GM13976 (cell line): Measurements from ENCODE around the gene TNS3.

Source experiments
- DNase-seq: peaks from one replicate; pipeline ENCODE4 v3.0.0; 2012; ENCODE audit warnings: low spot score
- CTCF ChIP-seq: IDR thresholded peaks from 2 replicates; pipeline ENCODE4 v1.5.1; 2012; ENCODE audit warnings: borderline replicate concordance, mild to moderate bottlenecking; ENCODE audit not compliant: insufficient read depth; ENCODE audit errors: extremely low read depth, missing control alignments, control extremely low read depth
- in situ Hi-C: fragments of 300-500 bp; cut with MboI; formaldehyde crosslinking; loops from one replicate; pipeline ENCODE4 v1.12.0; 2022; ENCODE audit warnings: low sequenced_read_pairs, mixed read lengths, inconsistent platforms; ENCODE audit not compliant: unreplicated experiment

Gene TNS3

DNA sequence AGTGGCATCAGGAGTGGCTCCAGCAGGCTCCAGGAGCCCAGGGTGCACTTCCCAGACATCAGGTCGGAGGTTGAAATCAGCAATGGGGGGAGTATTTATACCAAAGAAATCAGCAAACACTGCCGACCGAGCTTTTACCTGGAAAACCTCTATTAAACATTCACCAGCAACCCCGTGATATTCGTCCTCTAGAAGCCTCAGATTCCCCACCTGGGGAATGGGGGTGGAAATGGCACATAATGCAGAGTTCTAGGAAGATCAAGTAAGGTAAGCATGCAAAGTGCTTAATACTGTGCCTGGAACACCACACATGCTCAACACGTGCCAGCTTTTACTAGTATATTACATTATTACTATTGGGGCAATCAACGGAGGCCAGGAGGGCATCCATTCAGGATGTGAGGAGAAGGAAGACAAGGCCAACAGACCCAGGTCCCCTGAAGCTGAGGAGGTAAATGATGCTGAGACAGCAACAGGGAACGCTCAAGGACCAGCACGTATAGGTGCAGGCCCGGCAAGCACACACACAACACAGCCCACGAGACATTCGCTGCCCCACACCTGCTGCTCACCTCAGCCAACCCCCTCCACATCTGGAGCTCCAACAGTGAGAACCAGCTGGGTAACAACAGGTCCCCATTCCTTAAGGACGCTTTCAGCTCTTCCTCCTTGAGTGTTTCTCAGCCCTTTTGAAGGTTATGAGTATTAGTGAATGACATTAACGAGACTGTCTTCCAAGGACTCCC, 125.5 kb downstream of the TNS3 start:
- in situ Hi-C loops, result no loop called here
- DNase-seq, result no peak
- TF ChIP-seq CTCF, result no peak

DNA sequence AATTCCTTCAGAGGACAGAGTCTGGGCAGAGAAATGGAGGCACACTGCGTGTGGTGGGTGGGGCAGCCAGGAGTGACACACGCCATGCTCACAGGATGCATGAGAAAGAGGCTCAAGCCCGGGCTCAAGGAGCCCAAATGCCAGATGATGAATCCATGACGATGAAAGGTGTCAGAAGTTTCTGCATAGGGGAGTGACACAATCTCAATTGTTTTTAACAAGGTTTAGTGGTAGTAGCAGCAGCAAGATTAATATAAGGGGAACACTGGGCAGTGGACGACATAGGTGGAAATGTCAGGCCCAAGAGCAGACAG, 126.1 kb downstream of the TNS3 start:
- in situ Hi-C loops, result no loop called here
- no peak for TF ChIP-seq CTCF
- no peak for DNase-seq

DNA sequence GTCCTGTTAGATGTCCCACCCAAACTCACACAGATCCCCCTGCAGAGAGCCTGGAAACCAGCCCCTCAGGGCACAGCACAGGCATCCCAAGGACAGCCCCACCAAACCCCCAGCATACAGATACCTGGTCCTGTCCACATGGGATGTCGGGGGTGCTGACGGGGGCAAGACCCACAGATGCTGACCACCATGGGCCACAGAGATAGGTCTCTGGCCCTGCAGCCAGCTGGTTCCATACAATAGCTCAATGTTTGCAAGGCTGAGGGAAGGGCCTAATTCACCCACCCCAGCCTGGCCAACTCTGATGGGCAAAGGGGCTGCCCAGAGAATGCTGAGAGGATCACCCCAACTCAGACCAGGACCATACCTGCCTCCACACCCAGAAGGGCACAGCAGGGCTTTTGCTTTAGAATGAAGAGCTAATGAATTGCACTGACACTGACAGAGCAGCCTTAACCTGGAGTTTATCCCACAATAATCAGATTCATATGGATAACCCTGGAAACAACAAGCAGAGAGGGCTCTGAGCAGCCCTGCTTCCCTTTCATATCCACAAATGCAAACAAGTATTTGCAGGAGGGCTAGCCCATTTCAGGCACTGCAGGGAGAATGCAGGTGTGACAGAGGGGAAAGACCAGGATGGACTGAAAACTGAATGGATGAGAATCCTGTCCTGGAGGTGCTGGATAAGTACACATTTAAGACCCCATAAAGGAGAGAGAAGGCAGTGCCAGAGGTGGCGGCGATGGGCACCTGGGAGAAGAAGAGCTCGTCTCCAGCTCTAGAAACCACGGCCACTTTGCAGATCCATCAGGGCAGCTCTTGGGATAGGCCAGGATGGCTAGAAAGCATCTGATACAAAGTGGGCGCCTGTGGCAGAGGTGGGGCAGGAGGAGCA, 126.7 kb downstream of the TNS3 start:
- no peak for TF ChIP-seq CTCF
- in situ Hi-C loops, result no loop called here
- no peak for DNase-seq

DNA sequence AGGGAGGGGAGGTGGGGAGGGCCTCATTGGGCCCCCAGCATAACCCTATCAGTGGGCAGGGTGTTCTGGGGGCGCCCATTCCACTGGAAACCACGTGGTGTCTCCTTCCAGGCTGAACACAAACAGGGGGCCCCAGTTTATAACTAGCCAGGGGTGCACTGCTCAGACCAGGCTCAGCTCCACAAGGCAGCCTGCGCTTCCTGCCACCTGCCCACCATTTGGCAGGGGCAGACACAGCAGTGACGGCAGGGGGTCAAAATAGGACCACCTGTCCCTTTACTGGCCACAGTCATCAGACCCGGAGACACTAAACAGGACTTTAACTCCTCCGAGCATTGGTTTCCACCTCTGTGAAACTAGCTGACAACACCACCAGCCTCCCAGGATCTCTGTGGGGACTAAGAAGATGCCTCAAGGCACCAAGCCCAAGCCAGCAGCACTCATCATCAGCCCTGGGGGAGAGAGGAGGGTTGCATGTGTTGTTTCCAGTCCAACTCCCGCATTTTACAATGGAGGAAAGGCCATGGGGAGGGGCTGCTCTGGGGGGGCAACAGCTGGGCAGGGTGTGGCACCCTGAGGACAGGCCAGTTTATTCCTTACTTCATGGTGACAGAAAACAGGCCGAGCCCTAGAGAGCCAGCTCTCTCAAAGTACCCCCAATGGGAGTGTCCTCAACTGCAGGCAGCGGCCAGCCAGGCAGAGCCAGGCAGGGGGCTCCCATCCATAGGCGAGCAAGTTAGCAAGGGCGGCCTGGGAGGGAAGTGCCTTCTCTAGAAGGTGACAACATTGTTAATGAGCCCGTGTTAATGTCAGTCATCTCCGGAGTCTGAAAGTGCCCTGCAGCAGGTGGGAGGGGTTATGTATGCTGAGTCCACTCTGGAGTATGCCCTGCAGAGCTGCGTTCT, 127.6 kb downstream of the TNS3 start:
- no peak for DNase-seq
- in situ Hi-C loops, result no loop called here
- TF ChIP-seq CTCF, result no peak

- DNase-seq, result no peak
- in situ Hi-C loops, result no loop called here
- no peak for TF ChIP-seq CTCF
Measured at GRCh38 chr7:47453093-47454061, 128.5 kb downstream of the TNS3 start.
